GM18868 (cell line): ENCODE data around the gene KLRC3.
"Not testable (repeated sequence)": the region's sequence is repeated elsewhere in the genome, so short reads cannot be mapped to it uniquely, and the experiment has no call there.

Experiments used
- ATAC-seq: cut with Tn5 transposase; IDR thresholded peaks from one replicate; pipeline ENCODE4 v1.9.1; 2021; ENCODE audit warnings: mild to moderate bottlenecking, moderate library complexity; ENCODE audit not compliant: unreplicated experiment

KLRC3 gene

GRCh38 chr12:10404798-10405197 is 15.6 kb downstream of the KLRC3 start:
- ATAC-seq: no peak

- no peak for ATAC-seq
Measured at GRCh38 chr12:10400829-10401228, 19.6 kb downstream of the KLRC3 start.

- no peak for ATAC-seq
Measured at GRCh38 chr12:10398168-10398567, 22.2 kb downstream of the KLRC3 start.

GRCh38 chr12:10397296-10397695 is 23.1 kb downstream of the KLRC3 start:
- no peak for ATAC-seq

- ATAC-seq: not testable (repeated sequence)
Measured at GRCh38 chr12:10396176-10396575, 24.2 kb downstream of the KLRC3 start.

- ATAC-seq: peak; percentile 73
Measured at GRCh38 chr12:10395390-10395998, 24.9 kb downstream of the KLRC3 start.

GRCh38 chr12:10394531-10395152 is 25.8 kb downstream of the KLRC3 start:
- ATAC-seq: not testable (repeated sequence)

GRCh38 chr12:10393291-10393690 is 27.1 kb downstream of the KLRC3 start:
- no peak for ATAC-seq

GRCh38 chr12:10392394-10392930 is 27.9 kb downstream of the KLRC3 start:
- peak; percentile 76 for ATAC-seq

- not testable (repeated sequence) for ATAC-seq
Measured at GRCh38 chr12:10390991-10391390, 29.4 kb downstream of the KLRC3 start.

GRCh38 chr12:10389904-10390303 is 30.5 kb downstream of the KLRC3 start, which contains the start of gene KLRK1:
TSS of gene KLRK1 (minus strand) at chr12:10390041. CDS start at chr12:10388810, 1,231 bp downstream.
- no peak for ATAC-seq

GRCh38 chr12:10388624-10389413 is 31.6 kb downstream of the KLRC3 start:
- no peak for ATAC-seq

- not testable (repeated sequence) for ATAC-seq
Measured at GRCh38 chr12:10387498-10387897, 32.9 kb downstream of the KLRC3 start.

GRCh38 chr12:10386857-10387256 is 33.5 kb downstream of the KLRC3 start:
- no peak for ATAC-seq

- ATAC-seq: no peak
Measured at GRCh38 chr12:10385166-10385613, 35.2 kb downstream of the KLRC3 start.

GRCh38 chr12:10384191-10384590 is 36.2 kb downstream of the KLRC3 start:
- no peak for ATAC-seq

GRCh38 chr12:10381928-10382628 is 38.3 kb downstream of the KLRC3 start:
- no peak for ATAC-seq

GRCh38 chr12:10378737-10379136 is 41.7 kb downstream of the KLRC3 start:
- not testable (repeated sequence) for ATAC-seq

GRCh38 chr12:10374624-10375018 is 45.8 kb downstream of the KLRC3 start:
- ATAC-seq: no peak

- no peak for ATAC-seq
Measured at GRCh38 chr12:10372559-10372958, 47.8 kb downstream of the KLRC3 start.
